ENCODE results near the gene SSR2. TPM values are rescaled to one million over a fixed set of nuclear protein-coding genes. Genes with fewer than 3 reads are reported as not detected.

The SSR2 gene
- total RNA-seq, 1 donor from 2014 or later = 255 TPM

GRCh38 chr1:156009404-156009803 is 11.3 kb downstream of the SSR2 start:
- Mint-ChIP-seq H3K4me3 (peak overlapping the region; percentile 42), H3K9me3 (no peaks in the 10 kb centered on the region), H3K27ac (ENCODE audit: unreplicated experiment) (no peak overlapping the region), H3K4me1 (peaks cover 46% of the 10 kb centered on the region), H3K36me3 (ENCODE audit: low read depth) (peaks cover 32% of the 10 kb centered on the region), H3K27me3 (ENCODE audit: low read depth) (no peaks in the 10 kb centered on the region)
- DNase-seq (ENCODE audit: low read depth, low spot score) = no peak
- no peak for TF ChIP-seq CTCF (conservative IDR thresholded peaks at IDR 0.05)

GRCh38 chr1:156006666-156007376 is 13.9 kb downstream of the SSR2 start:
- DNase-seq (ENCODE audit: low read depth, low spot score) = no peak
- peaks cover 47% of the 10 kb centered on the region for H3K4me1 Mint-ChIP-seq
- no peak for TF ChIP-seq CTCF (conservative IDR thresholded peaks at IDR 0.05)
- H3K4me3 Mint-ChIP-seq = peak overlapping the region; percentile 56
- H3K36me3 Mint-ChIP-seq (ENCODE audit: low read depth) = peaks cover 23% of the 10 kb centered on the region
- H3K9me3 Mint-ChIP-seq = no peaks in the 10 kb centered on the region
- H3K27ac Mint-ChIP-seq (ENCODE audit: unreplicated experiment) = peak overlapping the region; percentile 85
- no peaks in the 10 kb centered on the region for H3K27me3 Mint-ChIP-seq (ENCODE audit: low read depth)

GRCh38 chr1:156004843-156005584 is 15.7 kb downstream of the SSR2 start:
- Mint-ChIP-seq H3K36me3 (ENCODE audit: low read depth) (peaks cover 9% of the 10 kb centered on the region), H3K4me3 (no peak overlapping the region), H3K27ac (ENCODE audit: unreplicated experiment) (no peak overlapping the region), H3K27me3 (ENCODE audit: low read depth) (no peaks in the 10 kb centered on the region), H3K9me3 (no peaks in the 10 kb centered on the region), H3K4me1 (peaks cover 42% of the 10 kb centered on the region)
- TF ChIP-seq CTCF (conservative IDR thresholded peaks at IDR 0.05) = no peak
- DNase-seq (ENCODE audit: low read depth, low spot score) = no peak

GRCh38 chr1:156003923-156004188 is 16.9 kb downstream of the SSR2 start:
- Mint-ChIP-seq H3K4me3 (no peak overlapping the region), H3K27ac (ENCODE audit: unreplicated experiment) (no peak overlapping the region), H3K27me3 (ENCODE audit: low read depth) (no peaks in the 10 kb centered on the region), H3K4me1 (peaks cover 33% of the 10 kb centered on the region), H3K36me3 (ENCODE audit: low read depth) (peaks cover 5% of the 10 kb centered on the region), H3K9me3 (no peaks in the 10 kb centered on the region)
- no peak for DNase-seq (ENCODE audit: low read depth, low spot score)
- TF ChIP-seq CTCF (conservative IDR thresholded peaks at IDR 0.05) = no peak

- H3K9me3 Mint-ChIP-seq = no peaks in the 10 kb centered on the region
- H3K4me1 Mint-ChIP-seq = peaks cover 27% of the 10 kb centered on the region
- no peak overlapping the region for H3K4me3 Mint-ChIP-seq
- TF ChIP-seq CTCF (conservative IDR thresholded peaks at IDR 0.05) = no peak
- no peaks in the 10 kb centered on the region for H3K36me3 Mint-ChIP-seq (ENCODE audit: low read depth)
- H3K27me3 Mint-ChIP-seq (ENCODE audit: low read depth) = no peaks in the 10 kb centered on the region
- DNase-seq (ENCODE audit: low read depth, low spot score) = no peak
- H3K27ac Mint-ChIP-seq (ENCODE audit: unreplicated experiment) = no peak overlapping the region
Measured at GRCh38 chr1:156002188-156002911, 18.4 kb downstream of the SSR2 start.

Data from neural crest cell (in vitro differentiated cells).